HL-60 (cell line): Measurements from ENCODE around the gene FNBP1L.

Source experiments
- DNase-seq, 2 experiments: peaks; one replicate each; pipeline ENCODE4 v3.0.0-alpha.2; 2010 to 2020; ENCODE audit warnings: low read depth in 1 of 2, low spot score in 1 of 2
- H3K27ac ChIP-seq: fragments of 250-450 bp; sonication (Bioruptor Pico); replicated peaks from 2 replicates; pipeline ENCODE4 v1.5.1; 2020; ENCODE audit warnings: mild to moderate bottlenecking, moderate library complexity
- H3K27me3 ChIP-seq: fragments of 250-450 bp; sonication (Bioruptor Pico); 2 replicates; pipeline ENCODE4 v1.5.1; 2021; ENCODE audit warnings: mild to moderate bottlenecking, moderate library complexity; ENCODE audit not compliant: insufficient read depth, poor library complexity, severe bottlenecking
- H3K4me3 ChIP-seq: replicated peaks from 2 replicates; pipeline ENCODE4 v1.5.1; 2011; ENCODE audit warnings: mild to moderate bottlenecking, control low read depth, low read length; ENCODE audit not compliant: insufficient read depth
- CTCF ChIP-seq: IDR thresholded peaks from one replicate; pipeline ENCODE4 v1.5.1; 2011; ENCODE audit warnings: low read length, control low read depth, inconsistent platforms; ENCODE audit not compliant: insufficient read depth
- GABPA ChIP-seq: IDR thresholded peaks from 2 replicates; pipeline ENCODE4 v1.6.1; 2012; ENCODE audit warnings: low read depth
- POLR2AphosphoS5 ChIP-seq: IDR thresholded peaks from 2 replicates; pipeline ENCODE4 v1.6.1; 2012; ENCODE audit warnings: low read depth
- REST ChIP-seq: IDR thresholded peaks from 2 replicates; pipeline ENCODE4 v1.6.1; 2012; ENCODE audit warnings: low read depth; ENCODE audit not compliant: insufficient replicate concordance
- SPI1 ChIP-seq: IDR thresholded peaks from 2 replicates; pipeline ENCODE4 v1.6.1; 2012; ENCODE audit warnings: low read depth, mild to moderate bottlenecking, borderline replicate concordance

Gene FNBP1L

GRCh38 chr1:93483200-93483599, 35.3 kb downstream of the FNBP1L start:
- no peak for TF ChIP-seq GABPA
- TF ChIP-seq REST = no peak
- TF ChIP-seq POLR2AphosphoS5 = no peak
- no peak for TF ChIP-seq SPI1
- H3K4me3 ChIP-seq = no peak overlapping the region
- no peak for DNase-seq
- H3K27ac ChIP-seq = no peak overlapping the region
- no peaks in the 10 kb centered on the region for H3K27me3 ChIP-seq

- H3K27ac ChIP-seq = no peak overlapping the region
- H3K27me3 ChIP-seq = no peaks in the 10 kb centered on the region
- DNase-seq = no peak
- no peak for TF ChIP-seq REST
- no peak for TF ChIP-seq GABPA
- no peak for TF ChIP-seq SPI1
- TF ChIP-seq POLR2AphosphoS5 = no peak
- TF ChIP-seq CTCF = no peak
- no peak overlapping the region for H3K4me3 ChIP-seq
Measured at GRCh38 chr1:93483606-93484005, 35.7 kb downstream of the FNBP1L start.

GRCh38 chr1:93488207-93488606, 40.3 kb downstream of the FNBP1L start:
- no peak overlapping the region for H3K27ac ChIP-seq
- no peak overlapping the region for H3K4me3 ChIP-seq
- no peaks in the 10 kb centered on the region for H3K27me3 ChIP-seq
- DNase-seq = no peak
- TF ChIP-seq SPI1 = no peak
- TF ChIP-seq GABPA = no peak
- no peak for TF ChIP-seq CTCF
- TF ChIP-seq POLR2AphosphoS5 = no peak
- TF ChIP-seq REST = no peak

GRCh38 chr1:93489756-93490155, 41.8 kb downstream of the FNBP1L start:
- H3K27me3 ChIP-seq = no peaks in the 10 kb centered on the region
- no peak overlapping the region for H3K4me3 ChIP-seq
- no peak overlapping the region for H3K27ac ChIP-seq
- TF ChIP-seq GABPA = no peak
- no peak for TF ChIP-seq SPI1
- TF ChIP-seq POLR2AphosphoS5 = no peak
- TF ChIP-seq REST = no peak
- TF ChIP-seq CTCF = no peak
- DNase-seq = no peak
